ENCODE measurements around the gene TFAP2A. TPM values are rescaled to one million over a fixed set of nuclear protein-coding genes. Genes with fewer than 3 reads are reported as not detected.

Gene TFAP2A
- total and polyA plus RNA-seq, 4 experiments from 2014 or later = not detected

DNA sequence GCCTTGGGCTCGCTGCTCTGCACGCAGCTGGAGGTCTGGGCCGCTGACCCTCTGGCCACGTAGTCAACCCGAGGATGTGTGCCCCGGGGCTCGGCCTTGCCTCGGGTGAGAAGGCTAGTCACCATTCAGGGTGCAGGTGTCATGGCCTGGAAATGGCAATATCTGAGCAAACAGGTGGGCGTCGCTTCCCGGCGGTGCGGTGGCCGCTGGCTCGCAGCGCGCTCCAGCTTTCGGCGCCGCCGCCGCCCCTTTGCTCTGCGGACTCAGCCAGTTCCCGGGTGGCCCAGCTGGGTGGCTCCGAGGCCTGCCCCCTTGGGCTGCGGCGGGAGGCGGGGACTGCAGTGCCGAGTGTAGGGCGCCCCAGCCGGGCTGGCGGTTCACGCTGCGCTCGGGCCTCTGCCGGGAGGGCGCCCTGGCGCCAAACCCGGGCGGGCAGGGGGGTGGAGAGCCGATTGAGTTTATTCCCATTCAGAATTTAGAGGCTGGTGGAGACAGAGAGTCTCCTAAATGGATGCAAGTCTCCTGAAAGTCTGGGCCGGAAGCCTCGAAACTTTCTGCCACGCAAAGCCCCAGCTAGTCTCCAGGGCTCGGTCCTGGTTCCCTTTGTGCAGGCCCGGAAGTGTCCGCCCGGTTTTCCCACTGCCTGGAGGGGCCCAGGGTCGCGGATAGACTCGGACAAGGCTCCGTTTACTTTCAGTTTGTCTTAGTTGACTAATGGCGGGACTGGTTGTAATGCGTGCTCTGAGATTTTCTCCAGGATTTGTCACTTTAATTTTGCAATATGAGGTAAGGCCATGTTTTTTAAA lies 11.3 kb upstream of the TFAP2A start:
- Histone ChIP-seq H3K4me3 (ENCODE audit: low read length in 2 of 2) (peak overlapping the region in 1 of 2 donors; percentile 2), H3K27me3 (ENCODE audit: insufficient read depth, low read length) (peaks cover 43% of the 10 kb centered on the region), H3K27ac (ENCODE audit: low read depth, low read length) (no peak overlapping the region), H3K4me1 (ENCODE audit: insufficient read depth, low read length) (peaks cover 18% of the 10 kb centered on the region), H3K9me3 (ENCODE audit: control insufficient read depth in 1 of 2, low read length in 2 of 2) (no peaks in the 10 kb centered on the region), H3K36me3 (ENCODE audit: insufficient read depth, low read length) (no peaks in the 10 kb centered on the region)
- Mint-ChIP-seq H3K4me3 (peak overlapping the region; percentile 41 to 78 (median 60)), H3K4me1 (peaks cover 10 to 29% (median 17%) of the 10 kb centered on the region in 4 donors), H3K36me3 (peaks cover 1 to 6% of the 10 kb centered on the region in 2 donors), H3K27me3 (peaks cover 54 to 72% of the 10 kb centered on the region in 2 donors), H3K27ac (no peak overlapping the region), H3K9me3 (peaks cover 0 to 13% (median 0%) of the 10 kb centered on the region in 8 donors)
- no peak for DNase-seq
- intact Hi-C loops (cut with micrococcal nuclease) = no loop called here
- POLR2A ChIA-PET (ENCODE audit: partially characterized antibody) = no interaction called here
- CTCF ChIA-PET (ENCODE audit: partially characterized antibody) = no interaction called here

DNA sequence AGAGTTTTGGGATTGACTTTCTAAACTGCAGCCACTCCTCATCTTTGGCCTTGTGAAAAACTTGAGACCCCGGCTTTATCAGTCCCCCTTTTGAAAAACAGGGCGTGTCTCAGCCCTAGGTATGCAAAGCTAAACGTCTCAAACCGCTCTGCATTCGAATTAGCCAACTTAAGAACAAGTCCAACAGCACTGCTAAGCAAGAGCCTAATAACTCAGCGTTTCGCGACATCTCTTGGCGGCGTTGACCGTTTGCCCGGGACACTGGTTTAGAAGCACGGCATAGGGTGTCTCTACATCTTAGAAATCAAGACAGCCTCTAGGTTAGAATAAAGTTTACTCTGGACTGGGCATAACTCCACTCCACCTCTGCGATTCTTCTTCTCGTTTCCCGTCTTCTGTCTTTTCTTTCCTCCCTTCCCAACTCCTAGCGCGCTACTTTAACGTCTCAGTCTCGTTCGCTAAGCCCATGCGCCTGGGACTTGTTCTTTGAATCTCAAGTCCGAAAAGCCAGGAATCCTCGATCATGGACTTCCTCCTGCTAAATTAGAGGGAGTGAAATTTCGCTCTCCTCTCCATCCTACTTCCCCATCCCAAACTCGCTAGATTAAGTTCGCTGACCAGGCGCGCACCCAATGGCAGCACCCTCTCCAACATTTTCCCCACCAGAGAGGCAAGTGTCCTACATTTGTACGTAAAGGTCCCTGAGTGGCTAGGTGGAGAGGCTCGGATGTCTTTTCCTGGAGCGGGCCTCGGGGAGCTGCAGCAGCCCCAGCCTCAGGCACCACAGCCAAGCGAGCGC lies 10.5 kb upstream of the TFAP2A start:
- no peak for DNase-seq
- Mint-ChIP-seq H3K9me3 (peaks cover 0 to 13% (median under 1%) of the 10 kb centered on the region in 8 donors), H3K36me3 (peaks cover 1 to 6% of the 10 kb centered on the region in 2 donors), H3K4me1 (peaks cover 10 to 29% (median 18%) of the 10 kb centered on the region in 4 donors), H3K27me3 (peaks cover 60 to 69% of the 10 kb centered on the region in 2 donors), H3K4me3 (peak overlapping the region in 4 of 8 donors; percentile 15 to 57 (median 26)), H3K27ac (peak overlapping the region in 1 of 7 donors; percentile 6)
- H3K4me3 ChIP-seq (ENCODE audit: low read length in 2 of 2) = no peak overlapping the region
- ChIA-PET POLR2A (ENCODE audit: partially characterized antibody) (no interaction called here), CTCF (ENCODE audit: partially characterized antibody) (no interaction called here)
- H3K36me3 ChIP-seq (ENCODE audit: insufficient read depth, low read length) = no peaks in the 10 kb centered on the region
- no peak overlapping the region for H3K27ac ChIP-seq (ENCODE audit: low read depth, low read length)
- peaks cover 48% of the 10 kb centered on the region for H3K27me3 ChIP-seq (ENCODE audit: insufficient read depth, low read length)
- no peaks in the 10 kb centered on the region for H3K9me3 ChIP-seq (ENCODE audit: control insufficient read depth in 1 of 2, low read length in 2 of 2)
- H3K4me1 ChIP-seq (ENCODE audit: insufficient read depth, low read length) = peaks cover 18% of the 10 kb centered on the region
- intact Hi-C loops (cut with micrococcal nuclease) = no loop called here

DNA sequence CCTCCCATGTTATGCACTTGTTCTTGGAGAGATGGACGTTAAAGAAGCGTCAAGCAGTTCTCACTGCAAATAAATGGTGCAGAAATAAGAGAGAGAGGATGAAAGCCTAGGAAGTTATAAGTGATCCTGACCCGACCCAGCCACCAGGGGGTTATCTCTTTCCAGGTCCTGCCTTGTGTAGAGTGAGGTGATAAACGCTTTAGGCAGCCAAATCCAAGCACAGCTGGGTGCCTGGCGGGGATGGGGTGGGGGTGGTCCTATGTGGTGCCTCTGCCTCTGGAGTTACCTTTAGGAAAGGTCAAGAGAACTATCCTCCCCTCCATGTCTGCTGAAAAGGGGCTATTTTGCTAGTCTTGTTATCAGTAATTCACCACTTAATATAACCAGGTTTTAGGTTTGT lies 9.2 kb upstream of the TFAP2A start:
- H3K27me3 Mint-ChIP-seq = peaks cover 63 to 65% of the 10 kb centered on the region in 2 donors
- no peak overlapping the region for H3K27ac Mint-ChIP-seq
- POLR2A ChIA-PET (ENCODE audit: partially characterized antibody) = no interaction called here

DNA sequence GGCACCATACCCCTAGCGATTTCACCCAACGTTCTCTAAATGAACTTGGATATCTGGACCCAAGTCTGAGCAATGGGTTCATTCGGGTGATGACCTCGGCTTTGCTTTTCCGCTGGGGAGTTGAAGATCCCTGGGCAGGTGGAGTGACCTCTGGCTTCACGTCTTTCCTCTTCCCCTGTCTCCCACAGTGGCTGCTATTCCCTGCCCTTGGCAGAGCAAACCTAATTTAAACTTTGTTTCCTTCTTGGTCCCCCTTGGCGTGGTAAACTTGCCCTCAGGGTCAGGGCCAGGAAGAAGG lies 7.8 kb upstream of the TFAP2A start:
- no peaks in the 10 kb centered on the region for H3K36me3 ChIP-seq (ENCODE audit: insufficient read depth, low read length)
- H3K9me3 ChIP-seq (ENCODE audit: control insufficient read depth in 1 of 2, low read length in 2 of 2) = no peaks in the 10 kb centered on the region
- ChIA-PET POLR2A (ENCODE audit: partially characterized antibody) (no interaction called here), CTCF (ENCODE audit: partially characterized antibody) (no interaction called here)
- Mint-ChIP-seq H3K4me3 (peak overlapping the region in 1 of 8 donors; percentile 24), H3K27me3 (peaks cover 62 to 70% of the 10 kb centered on the region in 2 donors), H3K36me3 (peaks cover 4 to 6% of the 10 kb centered on the region in 2 donors), H3K4me1 (peaks cover 7 to 30% (median 19%) of the 10 kb centered on the region in 4 donors), H3K9me3 (peaks cover 0 to 21% (median 9%) of the 10 kb centered on the region in 8 donors), H3K27ac (peak overlapping the region in 1 of 7 donors; percentile 54)
- H3K27ac ChIP-seq (ENCODE audit: low read depth, low read length) = no peak overlapping the region
- no peak overlapping the region for H3K4me3 ChIP-seq (ENCODE audit: low read length in 2 of 2)
- intact Hi-C loops (cut with micrococcal nuclease) = no loop called here
- peaks cover 14% of the 10 kb centered on the region for H3K4me1 ChIP-seq (ENCODE audit: insufficient read depth, low read length)
- no peak for DNase-seq
- peaks cover 70% of the 10 kb centered on the region for H3K27me3 ChIP-seq (ENCODE audit: insufficient read depth, low read length)

More for the DNA sequence above, 9.2 kb upstream of the TFAP2A start:
- intact Hi-C loops (cut with micrococcal nuclease) = no loop called here
- Mint-ChIP-seq H3K4me3 (no peak overlapping the region), H3K36me3 (peaks cover 1 to 6% of the 10 kb centered on the region in 2 donors), H3K4me1 (peaks cover 7 to 29% (median 19%) of the 10 kb centered on the region in 4 donors), H3K9me3 (peaks cover 0 to 18% (median 6%) of the 10 kb centered on the region in 8 donors)
- Histone ChIP-seq H3K27ac (ENCODE audit: low read depth, low read length) (no peak overlapping the region), H3K36me3 (ENCODE audit: insufficient read depth, low read length) (no peaks in the 10 kb centered on the region), H3K9me3 (ENCODE audit: control insufficient read depth in 1 of 2, low read length in 2 of 2) (no peaks in the 10 kb centered on the region), H3K4me3 (ENCODE audit: low read length in 2 of 2) (no peak overlapping the region), H3K4me1 (ENCODE audit: insufficient read depth, low read length) (peaks cover 14% of the 10 kb centered on the region), H3K27me3 (ENCODE audit: insufficient read depth, low read length) (peaks cover 58% of the 10 kb centered on the region)
- DNase-seq = no peak
- CTCF ChIA-PET (ENCODE audit: partially characterized antibody) = no interaction called here

DNA sequence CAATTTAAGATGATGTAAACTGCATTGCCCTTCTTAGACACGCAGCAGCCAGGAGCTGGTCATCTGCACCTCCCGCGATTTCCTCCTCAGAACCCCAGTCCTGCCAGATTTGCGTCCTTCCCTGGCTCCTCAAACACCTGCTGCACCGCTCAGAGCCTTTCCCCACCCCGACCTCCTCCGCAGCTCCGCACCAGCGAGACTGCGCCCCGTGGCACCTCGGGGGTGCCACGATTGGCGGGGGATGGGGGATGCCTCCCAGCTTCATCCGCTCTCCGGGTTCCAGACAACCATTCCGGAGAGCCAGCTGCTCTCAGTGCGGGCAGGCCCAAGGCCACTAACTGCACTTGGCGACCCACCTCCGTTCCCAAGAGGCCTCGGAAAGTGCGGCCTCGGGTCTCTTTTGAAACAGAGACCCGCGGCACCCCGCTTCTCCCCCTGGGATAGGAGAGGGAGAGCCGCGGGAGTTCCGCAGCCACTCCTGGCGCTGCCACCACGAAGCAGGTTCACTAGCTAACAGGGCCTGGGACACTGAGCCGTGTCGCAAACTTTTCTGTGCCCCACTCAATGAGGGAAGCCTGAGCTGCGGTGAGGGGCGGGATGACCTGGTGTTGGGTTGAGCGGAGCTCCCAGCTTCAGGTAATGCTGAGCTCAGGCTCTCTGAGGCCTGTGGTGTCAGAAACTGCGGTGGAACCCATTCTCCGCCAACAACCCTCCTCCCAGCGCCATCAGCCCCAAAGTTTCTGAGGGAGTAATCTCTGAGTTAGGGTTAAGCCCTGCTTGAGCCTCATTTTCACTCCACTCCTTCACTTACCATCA lies 7.3 kb upstream of the TFAP2A start:
- H3K4me3 Mint-ChIP-seq = no peak overlapping the region
- peaks cover 63 to 71% of the 10 kb centered on the region in 2 donors for H3K27me3 Mint-ChIP-seq

DNA sequence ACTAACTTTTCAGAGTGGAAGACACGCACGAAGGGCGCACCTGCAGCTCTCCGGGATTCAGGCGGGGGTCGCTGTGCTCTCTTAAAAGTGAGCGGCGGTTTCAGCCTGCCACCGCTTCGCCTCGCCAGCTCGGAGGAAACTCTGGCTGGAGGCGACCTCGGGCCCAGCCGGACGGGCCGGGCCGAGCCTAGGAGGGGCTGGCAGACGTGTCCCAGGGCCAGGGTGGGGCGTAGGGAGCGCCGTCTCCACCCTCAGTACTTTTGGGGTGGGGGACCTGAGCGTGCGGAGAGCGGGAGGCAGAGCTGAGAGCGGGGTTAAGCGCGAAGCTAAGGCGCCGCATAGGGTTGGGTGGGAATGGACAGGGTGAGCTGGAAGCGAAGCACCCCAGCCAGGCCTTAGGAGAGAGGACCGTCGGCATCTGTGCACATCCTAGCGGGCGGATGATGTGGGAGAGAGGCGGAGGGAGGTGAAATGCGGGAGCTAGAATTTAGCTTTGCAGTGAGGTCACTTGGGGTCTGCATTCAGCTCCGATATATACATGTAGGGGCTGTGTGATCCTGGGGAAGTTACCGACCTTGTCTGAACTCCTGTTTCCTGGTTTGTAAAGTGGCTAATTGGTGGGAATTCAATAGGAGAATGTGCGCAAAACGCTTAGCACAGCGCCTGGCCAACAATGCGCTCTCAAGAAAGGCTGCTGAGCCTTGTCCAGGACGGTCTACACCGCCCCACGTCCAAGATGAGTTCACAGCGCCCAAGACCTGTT lies 6.5 kb upstream of the TFAP2A start:
- Mint-ChIP-seq H3K9me3 (peaks cover 0 to 28% (median 13%) of the 10 kb centered on the region in 8 donors), H3K4me3 (no peak overlapping the region), H3K27me3 (peaks cover 61 to 73% of the 10 kb centered on the region in 2 donors), H3K36me3 (peaks cover 6 to 7% of the 10 kb centered on the region in 2 donors), H3K4me1 (peaks cover 6 to 34% (median 15%) of the 10 kb centered on the region in 4 donors), H3K27ac (peak overlapping the region in 3 of 7 donors; percentile 4 to 65 (median 53))
- CTCF ChIA-PET (ENCODE audit: partially characterized antibody) = no interaction called here
- no peak for DNase-seq
- Histone ChIP-seq H3K4me3 (ENCODE audit: low read length in 2 of 2) (no peak overlapping the region), H3K27ac (ENCODE audit: low read depth, low read length) (no peak overlapping the region), H3K4me1 (ENCODE audit: insufficient read depth, low read length) (peaks cover 15% of the 10 kb centered on the region), H3K9me3 (ENCODE audit: control insufficient read depth in 1 of 2, low read length in 2 of 2) (no peaks in the 10 kb centered on the region), H3K27me3 (ENCODE audit: insufficient read depth, low read length) (peaks cover 76% of the 10 kb centered on the region), H3K36me3 (ENCODE audit: insufficient read depth, low read length) (no peaks in the 10 kb centered on the region)
- intact Hi-C loops (cut with micrococcal nuclease) = no loop called here
- POLR2A ChIA-PET (ENCODE audit: partially characterized antibody) = no interaction called here

More for the DNA sequence above, 7.3 kb upstream of the TFAP2A start:
- no peaks in the 10 kb centered on the region for H3K9me3 ChIP-seq (ENCODE audit: control insufficient read depth in 1 of 2, low read length in 2 of 2)
- H3K36me3 Mint-ChIP-seq = peaks cover 5 to 6% of the 10 kb centered on the region in 2 donors
- intact Hi-C loops (cut with micrococcal nuclease) = no loop called here
- peaks cover 8 to 34% (median 19%) of the 10 kb centered on the region in 4 donors for H3K4me1 Mint-ChIP-seq
- H3K9me3 Mint-ChIP-seq = peaks cover 0 to 25% (median 10%) of the 10 kb centered on the region in 8 donors
- peaks cover 15% of the 10 kb centered on the region for H3K4me1 ChIP-seq (ENCODE audit: insufficient read depth, low read length)
- H3K27ac Mint-ChIP-seq = peak overlapping the region in 2 of 7 donors; percentile 54 to 65
- ChIA-PET POLR2A (ENCODE audit: partially characterized antibody) (no interaction called here), CTCF (ENCODE audit: partially characterized antibody) (no interaction called here)
- no peak overlapping the region for H3K27ac ChIP-seq (ENCODE audit: low read depth, low read length)
- no peak overlapping the region for H3K4me3 ChIP-seq (ENCODE audit: low read length in 2 of 2)
- H3K36me3 ChIP-seq (ENCODE audit: insufficient read depth, low read length) = no peaks in the 10 kb centered on the region
- no peak for DNase-seq
- peaks cover 75% of the 10 kb centered on the region for H3K27me3 ChIP-seq (ENCODE audit: insufficient read depth, low read length)

All from CD4-positive, alpha-beta memory T cell (primary cell).